MCF 10A (cell line): Measurements from ENCODE around the gene EHMT1. TPM values are rescaled to one million over a fixed set of nuclear protein-coding genes. Genes with fewer than 3 reads are reported as not detected.
A peak's percentile ranks its signal among the peaks of the same experiment; 100 is the strongest.
"Not testable (repeated sequence)": the region's sequence is repeated elsewhere in the genome, so short reads cannot be mapped to it uniquely, and the experiment has no call there.

ENCODE experiments used
- BruUV-seq: library from RNA; stranded (reverse); fragments of 400-500 nt; replicated peaks from 2 replicates; lab custom pipeline; 2021; lab: Mats Ljungman, UMichigan
- CTCF ChIA-PET: fragments of 300-600 bp; sonication (Branson Sonifier 250); formaldehyde crosslinking; extraction: SDS; loops from one replicate; lab custom pipeline; 2021; ENCODE audit warnings: antibody characterized with exemption, inconsistent platforms; lab: Yijun Ruan, JAX
- POLR2A ChIA-PET: fragments of 300-600, 350-650 bp; sonication (Branson Sonifier 250); formaldehyde crosslinking; extraction: SDS; loops from one replicate; lab custom pipeline; 2020; ENCODE audit warnings: antibody characterized with exemption, inconsistent platforms; lab: Yijun Ruan, JAX
- DNase-seq: peaks from one replicate; pipeline ENCODE4 v3.0.0-alpha.2; 2018; ENCODE audit not compliant: unreplicated experiment
- H3K27ac Mint-ChIP-seq: one replicate; pipeline ENCODE4 v1.8.0; 2022; ENCODE audit warnings: mild to moderate bottlenecking, low read depth, mixed read lengths; ENCODE audit not compliant: unreplicated experiment
- H3K27me3 Mint-ChIP-seq: one replicate; pipeline ENCODE4 v1.8.0; 2022; ENCODE audit warnings: mixed read lengths; ENCODE audit not compliant: insufficient read depth, unreplicated experiment
- H3K36me3 Mint-ChIP-seq: one replicate; pipeline ENCODE4 v1.8.0; 2022; ENCODE audit warnings: mild to moderate bottlenecking, moderate library complexity, mixed read lengths; ENCODE audit not compliant: insufficient read depth, unreplicated experiment
- H3K4me1 Mint-ChIP-seq: one replicate; pipeline ENCODE4 v1.8.0; 2022; ENCODE audit warnings: mixed read lengths; ENCODE audit not compliant: insufficient read depth, unreplicated experiment
- H3K4me3 Mint-ChIP-seq: one replicate; pipeline ENCODE4 v1.8.0; 2022; ENCODE audit warnings: mild to moderate bottlenecking, moderate library complexity, mixed read lengths; ENCODE audit not compliant: unreplicated experiment
- H3K9me3 Mint-ChIP-seq: one replicate; pipeline ENCODE4 v1.8.0; 2022; ENCODE audit warnings: mixed read lengths; ENCODE audit not compliant: unreplicated experiment
- CTCF ChIP-seq: fragments of 200-600 bp; IDR thresholded peaks from one replicate; pipeline ENCODE4 v1.8.0; 2022; ENCODE audit warnings: antibody characterized with exemption, mild to moderate bottlenecking; ENCODE audit not compliant: unreplicated experiment
- intact Hi-C: fragments of 100-400 bp; cut with micrococcal nuclease; formaldehyde crosslinking; loops from 2 replicates; pipeline ENCODE4 v1.14.1; 2022
- total RNA-seq: library from RNA; stranded (reverse); gene quantifications from 2 replicates; pipeline ENCODE4 v1.2.3, GENCODE V29; 2022

EHMT1 gene
- total RNA-seq, 1 experiment from 2014 or later: 79.7 TPM

- peaks cover 7% of the 10 kb centered on the region for H3K9me3 Mint-ChIP-seq
- peaks cover 11% of the 10 kb centered on the region for H3K4me1 Mint-ChIP-seq
- peaks cover 69% of the 10 kb centered on the region for H3K36me3 Mint-ChIP-seq
- TF ChIP-seq CTCF: no peak
- DNase-seq: no peak
- CTCF ChIA-PET: no interaction called here
- BruUV-seq: no TSS peak
- intact Hi-C loops: no loop called here
- no peak overlapping the region for H3K4me3 Mint-ChIP-seq
- POLR2A ChIA-PET: no interaction called here
- H3K27ac Mint-ChIP-seq: peak overlapping the region; percentile 76
- H3K27me3 Mint-ChIP-seq: no peaks in the 10 kb centered on the region
These were observed 106.0 kb downstream of the EHMT1 start for GRCh38 chr9:137724818-137725240.

GRCh38 chr9:137725598-137725997, 106.8 kb downstream of the EHMT1 start:
- POLR2A ChIA-PET: no interaction called here
- H3K9me3 Mint-ChIP-seq: peaks cover 7% of the 10 kb centered on the region
- no peak overlapping the region for H3K27ac Mint-ChIP-seq
- no peaks in the 10 kb centered on the region for H3K27me3 Mint-ChIP-seq
- BruUV-seq: no TSS peak
- intact Hi-C loops: no loop called here
- no peak for TF ChIP-seq CTCF
- no peak for DNase-seq
- peaks cover 11% of the 10 kb centered on the region for H3K4me1 Mint-ChIP-seq
- H3K36me3 Mint-ChIP-seq: peaks cover 65% of the 10 kb centered on the region
- no peak overlapping the region for H3K4me3 Mint-ChIP-seq
- CTCF ChIA-PET: interaction anchor here (0.7 to 1.1 kb wide), 2 partner anchors 41 to 52 kb away, joined by 4 to 5 read pairs; no protein-coding TSS in a partner anchor

- intact Hi-C loops, H3K27ac Mint-ChIP-seq, H3K27me3 Mint-ChIP-seq, DNase-seq, POLR2A ChIA-PET, BruUV-seq, H3K9me3 Mint-ChIP-seq, H3K4me1 Mint-ChIP-seq, H3K4me3 Mint-ChIP-seq: not testable (repeated sequence)
- H3K36me3 Mint-ChIP-seq: peaks cover 65% of the 10 kb centered on the region
- CTCF ChIA-PET: interaction anchor here (0.7 to 1.1 kb wide), 2 partner anchors 40 to 53 kb away, joined by 4 to 5 read pairs; no protein-coding TSS in a partner anchor
These were observed 107.5 kb downstream of the EHMT1 start for GRCh38 chr9:137726336-137726735.

GRCh38 chr9:137726764-137727163, 108.0 kb downstream of the EHMT1 start:
- H3K27ac Mint-ChIP-seq: no peak overlapping the region
- TF ChIP-seq CTCF: no peak
- no peaks in the 10 kb centered on the region for H3K27me3 Mint-ChIP-seq
- intact Hi-C loops: no loop called here
- peaks cover 1% of the 10 kb centered on the region for H3K9me3 Mint-ChIP-seq
- no peak overlapping the region for H3K4me3 Mint-ChIP-seq
- ChIA-PET POLR2A (interaction anchor here (0.8 kb wide), 1 partner anchor 18 kb away, joined by 3 read pairs; no protein-coding TSS in a partner anchor), CTCF (no interaction called here)
- H3K36me3 Mint-ChIP-seq: peaks cover 65% of the 10 kb centered on the region
- DNase-seq: no peak
- H3K4me1 Mint-ChIP-seq: peaks cover under 1% of the 10 kb centered on the region
- BruUV-seq: no TSS peak
